CD4-positive, alpha-beta T cell treated with Interferon gamma for 1 hour (primary cell): Measurements from ENCODE around the gene CEP72.

Source experiments
- DNase-seq: peaks from one replicate; pipeline ENCODE4 v3.0.0-alpha.2; 2020

CEP72 gene

GRCh38 chr5:640461-641330 lies 28.6 kb downstream of the CEP72 start:
- no peak for DNase-seq

- DNase-seq, result no peak
Observed at GRCh38 chr5:641331-641765, 29.2 kb downstream of the CEP72 start.

GRCh38 chr5:642481-642880 lies 30.3 kb downstream of the CEP72 start:
- DNase-seq, result no peak

- DNase-seq, result no peak
Observed at GRCh38 chr5:643351-643801, 31.2 kb downstream of the CEP72 start.

- no peak for DNase-seq
Observed at GRCh38 chr5:643811-644271, 31.7 kb downstream of the CEP72 start.

- no peak for DNase-seq
Observed at GRCh38 chr5:644509-644908, 32.4 kb downstream of the CEP72 start.

GRCh38 chr5:644971-645370 lies 32.8 kb downstream of the CEP72 start:
- no peak for DNase-seq

- no peak for DNase-seq
Observed at GRCh38 chr5:645421-645820, 33.3 kb downstream of the CEP72 start.

- no peak for DNase-seq
Observed at GRCh38 chr5:646396-647201, 34.5 kb downstream of the CEP72 start.

GRCh38 chr5:647311-647710 lies 35.2 kb downstream of the CEP72 start:
- DNase-seq, result no peak

GRCh38 chr5:647727-648126 lies 35.6 kb downstream of the CEP72 start:
- no peak for DNase-seq

GRCh38 chr5:651296-652022 lies 39.3 kb downstream of the CEP72 start:
- DNase-seq, result no peak

- DNase-seq, result no peak
Observed at GRCh38 chr5:652023-652515, 39.9 kb downstream of the CEP72 start.

- DNase-seq, result no peak
Observed at GRCh38 chr5:652773-653350, 40.7 kb downstream of the CEP72 start.

GRCh38 chr5:654071-654778 lies 42.1 kb downstream of the CEP72 start:
- DNase-seq, result no peak

- no peak for DNase-seq
Observed at GRCh38 chr5:655406-655805, 43.3 kb downstream of the CEP72 start.

- DNase-seq, result no peak
Observed at GRCh38 chr5:657570-657969, 45.4 kb downstream of the CEP72 start.

GRCh38 chr5:658103-658502 lies 46.0 kb downstream of the CEP72 start:
- DNase-seq, result no peak

GRCh38 chr5:659496-660263 lies 47.5 kb downstream of the CEP72 start:
- no peak for DNase-seq

GRCh38 chr5:660491-661030 lies 48.4 kb downstream of the CEP72 start:
- no peak for DNase-seq
